ENCODE data around the gene ALG6. TPM values are rescaled to one million over a fixed set of nuclear protein-coding genes. Genes with fewer than 3 reads are reported as not detected.
"Not testable (repeated sequence)": the region's sequence is repeated elsewhere in the genome, so short reads cannot be mapped to it uniquely, and the experiment has no call there.

ALG6 gene
- total RNA-seq, 2 donors from 2014 or later: 25.9 to 26.9 TPM

GRCh38 chr1:63414691-63415365 is 47.4 kb downstream of the ALG6 start:
- H3K27ac ChIP-seq (ENCODE audit: low read depth, low read length): no peak overlapping the region
- no peak overlapping the region for H3K27ac Mint-ChIP-seq
- 89 to 100% methylated on average over 1 to 3 of the region's 3 CpGs for WGBS, 2 experiments (ENCODE audit: insufficient coverage in 1 of 2, insufficient read length in 1 of 2)

GRCh38 chr1:63418101-63418500 is 50.7 kb downstream of the ALG6 start:
- H3K4me1 ChIP-seq (ENCODE audit: control insufficient read depth, insufficient read depth, low read length): no peaks in the 10 kb centered on the region
- peaks cover 3% of the 10 kb centered on the region for H3K36me3 ChIP-seq (ENCODE audit: control insufficient read depth, insufficient read depth, low read length)
- no peak overlapping the region for H3K4me3 Mint-ChIP-seq
- H3K4me1 Mint-ChIP-seq: no peaks in the 10 kb centered on the region
- H3K27ac ChIP-seq (ENCODE audit: low read depth, low read length): no peak overlapping the region
- no peak for DNase-seq
- H3K27me3 Mint-ChIP-seq (ENCODE audit: insufficient read depth): no peaks in the 10 kb centered on the region
- H3K27ac Mint-ChIP-seq: no peak overlapping the region
- no peak overlapping the region for H3K4me3 ChIP-seq (ENCODE audit: low read length)
- TF ChIP-seq, protein P1, sequence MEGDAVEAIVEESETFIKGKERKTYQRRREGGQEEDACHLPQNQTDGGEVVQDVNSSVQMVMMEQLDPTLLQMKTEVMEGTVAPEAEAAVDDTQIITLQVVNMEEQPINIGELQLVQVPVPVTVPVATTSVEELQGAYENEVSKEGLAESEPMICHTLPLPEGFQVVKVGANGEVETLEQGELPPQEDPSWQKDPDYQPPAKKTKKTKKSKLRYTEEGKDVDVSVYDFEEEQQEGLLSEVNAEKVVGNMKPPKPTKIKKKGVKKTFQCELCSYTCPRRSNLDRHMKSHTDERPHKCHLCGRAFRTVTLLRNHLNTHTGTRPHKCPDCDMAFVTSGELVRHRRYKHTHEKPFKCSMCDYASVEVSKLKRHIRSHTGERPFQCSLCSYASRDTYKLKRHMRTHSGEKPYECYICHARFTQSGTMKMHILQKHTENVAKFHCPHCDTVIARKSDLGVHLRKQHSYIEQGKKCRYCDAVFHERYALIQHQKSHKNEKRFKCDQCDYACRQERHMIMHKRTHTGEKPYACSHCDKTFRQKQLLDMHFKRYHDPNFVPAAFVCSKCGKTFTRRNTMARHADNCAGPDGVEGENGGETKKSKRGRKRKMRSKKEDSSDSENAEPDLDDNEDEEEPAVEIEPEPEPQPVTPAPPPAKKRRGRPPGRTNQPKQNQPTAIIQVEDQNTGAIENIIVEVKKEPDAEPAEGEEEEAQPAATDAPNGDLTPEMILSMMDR (conservative IDR thresholded peaks at IDR 0.05): no peak
- no peaks in the 10 kb centered on the region for H3K9me3 ChIP-seq (ENCODE audit: control insufficient read depth, low read length)
- peaks cover 4% of the 10 kb centered on the region for H3K36me3 Mint-ChIP-seq (ENCODE audit: low read depth)
- H3K9ac ChIP-seq (ENCODE audit: extremely low read depth, low read length, poor library complexity, severe bottlenecking): no peak overlapping the region
- H3K9me3 Mint-ChIP-seq: no peaks in the 10 kb centered on the region
- no peaks in the 10 kb centered on the region for H3K27me3 ChIP-seq (ENCODE audit: control insufficient read depth, insufficient read depth, low read length, poor library complexity, severe bottlenecking)

More at GRCh38 chr1:63414691-63415365, 47.4 kb downstream of the ALG6 start:
- no peak overlapping the region for H3K4me3 ChIP-seq (ENCODE audit: low read length)
- Mint-ChIP-seq H3K4me3 (no peak overlapping the region), H3K27me3 (ENCODE audit: insufficient read depth) (no peaks in the 10 kb centered on the region), H3K9me3 (no peaks in the 10 kb centered on the region), H3K4me1 (peaks cover 5% of the 10 kb centered on the region), H3K36me3 (ENCODE audit: low read depth) (no peaks in the 10 kb centered on the region)
- no peaks in the 10 kb centered on the region for H3K9me3 ChIP-seq (ENCODE audit: control insufficient read depth, low read length)
- peaks cover 3% of the 10 kb centered on the region for H3K36me3 ChIP-seq (ENCODE audit: control insufficient read depth, insufficient read depth, low read length)
- no peaks in the 10 kb centered on the region for H3K27me3 ChIP-seq (ENCODE audit: control insufficient read depth, insufficient read depth, low read length, poor library complexity, severe bottlenecking)
- H3K4me1 ChIP-seq (ENCODE audit: control insufficient read depth, insufficient read depth, low read length): no peaks in the 10 kb centered on the region
- TF ChIP-seq, protein P1 (conservative IDR thresholded peaks at IDR 0.05): no peak
- DNase-seq: no peak
- H3K9ac ChIP-seq (ENCODE audit: extremely low read depth, low read length, poor library complexity, severe bottlenecking): no peak overlapping the region

- not testable (repeated sequence) for H3K27me3 ChIP-seq (ENCODE audit: control insufficient read depth, insufficient read depth, low read length, poor library complexity, severe bottlenecking); H3K36me3 Mint-ChIP-seq (ENCODE audit: low read depth); DNase-seq; H3K9me3 Mint-ChIP-seq; H3K9me3 ChIP-seq (ENCODE audit: control insufficient read depth, low read length); H3K4me3 Mint-ChIP-seq; H3K4me1 ChIP-seq (ENCODE audit: control insufficient read depth, insufficient read depth, low read length); H3K36me3 ChIP-seq (ENCODE audit: control insufficient read depth, insufficient read depth, low read length); H3K27me3 Mint-ChIP-seq (ENCODE audit: insufficient read depth); H3K27ac Mint-ChIP-seq; H3K9ac ChIP-seq (ENCODE audit: extremely low read depth, low read length, poor library complexity, severe bottlenecking); H3K27ac ChIP-seq (ENCODE audit: low read depth, low read length); H3K4me3 ChIP-seq (ENCODE audit: low read length); H3K4me1 Mint-ChIP-seq
- WGBS, 2 experiments (ENCODE audit: insufficient coverage in 1 of 2, insufficient read length in 1 of 2): 82 to 83% methylated on average over 1 of the region's 1 CpG
These were observed 53.3 kb downstream of the ALG6 start for GRCh38 chr1:63420746-63421145.

DNA sequence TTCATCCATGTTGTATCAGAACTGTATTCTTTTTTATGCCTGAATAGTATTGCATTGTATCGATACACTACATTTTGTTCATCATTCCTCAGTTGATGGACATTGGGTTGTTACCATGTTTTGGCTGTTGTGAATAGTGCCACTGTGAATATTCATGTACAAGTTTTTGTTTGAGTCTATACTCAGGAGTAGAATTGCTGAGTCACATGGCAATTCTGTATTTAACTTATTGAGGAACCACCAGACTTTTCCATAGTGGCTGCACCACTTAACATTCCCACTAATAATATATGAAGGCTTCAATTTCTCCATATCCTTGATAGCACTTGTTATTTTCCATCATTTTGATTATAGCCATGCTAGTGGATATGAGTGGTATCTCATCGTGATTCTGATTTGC is 56.2 kb downstream of the ALG6 start:
- H3K27me3 Mint-ChIP-seq (ENCODE audit: insufficient read depth): no peaks in the 10 kb centered on the region
- TF ChIP-seq, protein P1 (conservative IDR thresholded peaks at IDR 0.05): no peak
- H3K4me1 Mint-ChIP-seq: no peaks in the 10 kb centered on the region
- no peak overlapping the region for H3K4me3 Mint-ChIP-seq
- no peak for DNase-seq
- no peak overlapping the region for H3K27ac Mint-ChIP-seq
- Histone ChIP-seq H3K27me3 (ENCODE audit: control insufficient read depth, insufficient read depth, low read length, poor library complexity, severe bottlenecking) (no peaks in the 10 kb centered on the region), H3K4me1 (ENCODE audit: control insufficient read depth, insufficient read depth, low read length) (no peaks in the 10 kb centered on the region), H3K4me3 (ENCODE audit: low read length) (no peak overlapping the region), H3K36me3 (ENCODE audit: control insufficient read depth, insufficient read depth, low read length) (no peaks in the 10 kb centered on the region), H3K9ac (ENCODE audit: extremely low read depth, low read length, poor library complexity, severe bottlenecking) (no peak overlapping the region), H3K9me3 (ENCODE audit: control insufficient read depth, low read length) (no peaks in the 10 kb centered on the region), H3K27ac (ENCODE audit: low read depth, low read length) (no peak overlapping the region)
- peaks cover 4% of the 10 kb centered on the region for H3K36me3 Mint-ChIP-seq (ENCODE audit: low read depth)
- 100% methylated on average over 2 of the region's 2 CpGs; no CpG with 5 or more reads in 1 of the 2 experiments for WGBS, 2 experiments (ENCODE audit: insufficient coverage in 1 of 2, insufficient read length in 1 of 2)
- H3K9me3 Mint-ChIP-seq: no peaks in the 10 kb centered on the region

Data from endodermal cell (in vitro differentiated cells).